Esophagus muscularis mucosa (tissue), 4 donors: ENCODE results near the gene STK32B. TPM values are rescaled to one million over a fixed set of nuclear protein-coding genes. Genes with fewer than 3 reads are reported as not detected.

Source experiments
- DNase-seq: peaks from one replicate; pipeline ENCODE4 v3.0.0-alpha.2; 2017; ENCODE audit errors: extremely low spot score
- H3K27ac ChIP-seq, 4 donors: fragments of 200-600 bp; sonication (generic); replicated peaks in 1 of 4; 1 replicate in 3 of 4; 2 replicates in 1 of 4; pipeline ENCODE4 v1.5.1; 2016 to 2019; ENCODE audit warnings: mild to moderate bottlenecking in 1 of 4
- H3K27me3 ChIP-seq, 4 donors: fragments of 200-600 bp; sonication (generic); one replicate each; pipeline versions ENCODE4 v1.5.1 to v1.6.0; 2016 to 2019
- H3K36me3 ChIP-seq, 4 donors: fragments of 200-600 bp; sonication (generic); one replicate each; pipeline ENCODE4 v1.5.1; 2016 to 2019
- H3K4me1 ChIP-seq, 4 donors: fragments of 200-600 bp; sonication (generic); one replicate each; pipeline ENCODE4 v1.5.1; 2016 to 2019
- H3K4me3 ChIP-seq, 4 donors: fragments of 200-600 bp; sonication (generic); 1 replicate in 2 of 4; 2 replicates in 2 of 4; pipeline ENCODE4 v1.5.1; 2016 to 2019; ENCODE audit warnings: mild to moderate bottlenecking in 4 of 4, moderate library complexity in 1 of 4
- H3K9me3 ChIP-seq, 4 donors: fragments of 200-600 bp; sonication (generic); 1 replicate in 3 of 4; 2 replicates in 1 of 4; pipeline ENCODE4 v1.5.1; 2016 to 2019
- CTCF ChIP-seq, 3 experiments: fragments of 200-600 bp in 2 of 3; fragments of 450-650 bp in 1 of 3; sonication (generic) in 2 of 3; IDR thresholded peaks; one replicate each; pipeline ENCODE4 v1.5.1; 2017 to 2019; ENCODE audit warnings: antibody characterized with exemption in 3 of 3, mild to moderate bottlenecking in 2 of 3, moderate library complexity in 1 of 3
- EP300 ChIP-seq: sonication (generic); formaldehyde crosslinking; IDR thresholded peaks from one replicate; pipeline ENCODE4 v1.6.1; 2017; ENCODE audit warnings: antibody characterized with exemption
- POLR2A ChIP-seq: fragments of 450-650 bp; IDR thresholded peaks from one replicate; pipeline ENCODE4 v1.6.1; 2017; ENCODE audit warnings: antibody characterized with exemption, moderate library complexity, mild to moderate bottlenecking, low read depth
- POLR2AphosphoS5 ChIP-seq, 2 donors: sonication (generic); formaldehyde crosslinking; IDR thresholded peaks; one replicate each; pipeline ENCODE4 v1.6.1; 2017; ENCODE audit warnings: antibody characterized with exemption in 2 of 2
- WGBS: methylation state at CpG from one replicate; pipeline ENCODE4 v1.1.5; 2018; 5-methylcytosine and 5-hydroxymethylcytosine counted together
- intact Hi-C: fragments of 100-400 bp; cut with DNase I; formaldehyde crosslinking; loops from one replicate; pipeline ENCODE4 v1.15.1; 2023
- total RNA-seq, 4 donors: library from RNA; depleted of rRNA; stranded (reverse); fragments of >200 nt; gene quantifications; one replicate each; pipeline versions ENCODE4 v1.1.0 to v1.2.1, GENCODE V29; 2016

The STK32B gene
- total RNA-seq, 4 donors from 2014 or later, result 1.7 to 3.8 (median 2.7) TPM

GRCh38 chr4:5045097-5045496 lies 6.2 kb upstream of the STK32B start:
- intact Hi-C loops, result loop anchor here (10.0 kb wide), 1 partner anchor 770 kb away; no protein-coding TSS in a partner anchor
- no peak for DNase-seq
- H3K36me3 ChIP-seq, result no peaks in the 10 kb centered on the region
- TF ChIP-seq EP300, result no peak
- H3K27ac ChIP-seq, result no peak overlapping the region
- peaks cover 0 to 1% (median under 1%) of the 10 kb centered on the region in 4 donors for H3K4me1 ChIP-seq
- H3K27me3 ChIP-seq, result peaks cover 0 to 4% (median 0%) of the 10 kb centered on the region in 4 donors
- peaks cover 0 to 3% (median 0%) of the 10 kb centered on the region in 4 donors for H3K9me3 ChIP-seq
- WGBS, result 71% methylated on average over 3 of the region's 3 CpGs
- no peak overlapping the region for H3K4me3 ChIP-seq

GRCh38 chr4:5048721-5049120 lies 2.6 kb upstream of the STK32B start:
- peaks cover 0 to 3% (median 0%) of the 10 kb centered on the region in 4 donors for H3K9me3 ChIP-seq
- no peak overlapping the region for H3K27ac ChIP-seq
- TF ChIP-seq POLR2A, result no peak
- no peak for TF ChIP-seq POLR2AphosphoS5 (IDR thresholded peaks at IDR 0.05)
- no peak for TF ChIP-seq EP300
- no peak for TF ChIP-seq CTCF (IDR thresholded peaks at IDR 0.05)
- H3K36me3 ChIP-seq, result no peaks in the 10 kb centered on the region
- intact Hi-C loops, result loop anchor here (10.0 kb wide), 1 partner anchor 766 kb away; no protein-coding TSS in a partner anchor
- peaks cover 14 to 26% (median 20%) of the 10 kb centered on the region in 4 donors for H3K4me1 ChIP-seq
- 83% methylated on average over 4 of the region's 4 CpGs for WGBS
- no peak overlapping the region for H3K4me3 ChIP-seq
- H3K27me3 ChIP-seq, result peaks cover 0 to 5% (median 0%) of the 10 kb centered on the region in 4 donors
- DNase-seq, result no peak

- peak overlapping the region; percentile 14 to 56 (median 38) for H3K27ac ChIP-seq
- peaks cover 14 to 26% (median 20%) of the 10 kb centered on the region in 4 donors for H3K4me1 ChIP-seq
- peak; percentile 93 for DNase-seq
- intact Hi-C loops, result loop anchor here (5.0 to 10.0 kb wide), 2 partner anchors 92 to 404 kb away; no protein-coding TSS in a partner anchor
- 0% methylated on average over 15 of the region's 36 CpGs for WGBS
- H3K36me3 ChIP-seq, result no peaks in the 10 kb centered on the region
- H3K9me3 ChIP-seq, result peaks cover 0 to 3% (median 0%) of the 10 kb centered on the region in 4 donors
- H3K4me3 ChIP-seq, result peak overlapping the region; percentile 62 to 67 (median 65)
- H3K27me3 ChIP-seq, result peaks cover 0 to 5% (median 0%) of the 10 kb centered on the region in 4 donors
- TF ChIP-seq EP300 (no peak), POLR2AphosphoS5 (IDR thresholded peaks at IDR 0.05) (peak in 1 of 2 donors; percentile 24), POLR2A (no peak), CTCF (IDR thresholded peaks at IDR 0.05) (peak; percentile 63 to 79 (median 69))
Measured at GRCh38 chr4:5050520-5051277, 581 bp upstream of the STK32B start.

- Histone ChIP-seq H3K27ac (no peak overlapping the region), H3K4me1 (peaks cover 14 to 26% (median 20%) of the 10 kb centered on the region in 4 donors), H3K4me3 (peak overlapping the region; percentile 62 to 67 (median 65)), H3K27me3 (peaks cover 0 to 5% (median 0%) of the 10 kb centered on the region in 4 donors), H3K9me3 (no peaks in the 10 kb centered on the region), H3K36me3 (no peaks in the 10 kb centered on the region)
- intact Hi-C loops, result loop anchor here (5.0 to 10.0 kb wide), 2 partner anchors 90 to 403 kb away; no protein-coding TSS in a partner anchor
- DNase-seq, result peak; percentile 87
- no peak for TF ChIP-seq CTCF (IDR thresholded peaks at IDR 0.05)
- no peak for TF ChIP-seq POLR2A
- no peak for TF ChIP-seq POLR2AphosphoS5 (IDR thresholded peaks at IDR 0.05)
- 28% methylated on average over 6 of the region's 18 CpGs for WGBS
Measured at GRCh38 chr4:5052204-5052702, 973 bp downstream of the STK32B start.
